IMR-90 (cell line): ENCODE results near the gene NAGPA. TPM values are rescaled to one million over a fixed set of nuclear protein-coding genes. Genes with fewer than 3 reads are reported as not detected.

ENCODE experiments used
- ATAC-seq: fragments of 200-7000 bp; cut with Tn5 transposase; 2 replicates; pipeline ENCODE4 v1.9.1; 2020; ENCODE audit warnings: low read depth, mild to moderate bottlenecking, moderate library complexity
- BruUV-seq: library from RNA; stranded (reverse); fragments of 400-500 nt; replicated peaks from 2 replicates; lab custom pipeline; 2021; lab: Mats Ljungman, UMichigan
- CTCF ChIA-PET: fragments of 300-600 bp; formaldehyde crosslinking; extraction: SDS; loops from one replicate; lab custom pipeline; 2021; ENCODE audit warnings: antibody characterized with exemption; lab: Yijun Ruan, JAX
- POLR2A ChIA-PET: fragments of 300-600 bp; sonication (Branson Sonifier 250); formaldehyde crosslinking; loops from one replicate; lab custom pipeline; 2022; ENCODE audit warnings: antibody characterized with exemption; ENCODE audit not compliant: unreplicated experiment; lab: Charles Lee
- DNase-seq: peaks from one replicate; pipeline ENCODE4 v3.0.0; 2013
- H2AFZ ChIP-seq: replicated peaks from 2 replicates; pipeline ENCODE3; 2013; ENCODE audit warnings: low read length, mild to moderate bottlenecking; ENCODE audit not compliant: poor library complexity
- H2AK5ac ChIP-seq: 2 replicates; pipeline ENCODE4 v1.6.1; 2013; ENCODE audit warnings: low read depth, low read length, inconsistent platforms
- H2AK9ac ChIP-seq: replicated peaks from 2 replicates; pipeline ENCODE3; 2013; ENCODE audit warnings: mild to moderate bottlenecking, low read depth, low read length, moderate library complexity; ENCODE audit not compliant: poor library complexity
- H2BK120ac ChIP-seq: 2 replicates; pipeline ENCODE4 v1.6.1; 2013; ENCODE audit warnings: low read depth, low read length, inconsistent platforms
- H2BK15ac ChIP-seq: 3 replicates; pipeline ENCODE4 v1.6.1; 2013; ENCODE audit warnings: low read depth, low read length, inconsistent platforms
- H2BK20ac ChIP-seq: 2 replicates; pipeline ENCODE4 v1.6.1; 2013; ENCODE audit warnings: low read depth, mild to moderate bottlenecking, inconsistent platforms, low read length, moderate library complexity
- H2BK5ac ChIP-seq: 2 replicates; pipeline ENCODE4 v1.6.1; 2013; ENCODE audit warnings: mild to moderate bottlenecking, low read depth, low read length, inconsistent platforms; ENCODE audit not compliant: poor library complexity, severe bottlenecking
- H3K14ac ChIP-seq: replicated peaks from 2 replicates; pipeline ENCODE4 v1.6.1; 2013; ENCODE audit warnings: low read depth, low read length, inconsistent platforms
- H3K18ac ChIP-seq: 2 replicates; pipeline ENCODE4 v1.6.1; 2013; ENCODE audit warnings: low read depth, low read length, control low read depth
- H3K23ac ChIP-seq: 2 replicates; pipeline ENCODE4 v1.6.1; 2013; ENCODE audit warnings: low read depth, low read length, inconsistent platforms
- H3K27ac ChIP-seq: 2 replicates; pipeline ENCODE4 v1.5.1; 2013; ENCODE audit warnings: mild to moderate bottlenecking, control low read depth, low read length; ENCODE audit not compliant: insufficient read depth
- H3K27me3 ChIP-seq: 2 replicates; pipeline ENCODE4 v1.6.1; 2013; ENCODE audit warnings: low read length; ENCODE audit not compliant: control insufficient read depth, insufficient read depth
- H3K36me3 ChIP-seq: 2 replicates; pipeline ENCODE4 v1.6.1; 2013; ENCODE audit warnings: low read length, mixed read lengths; ENCODE audit not compliant: control insufficient read depth, insufficient read depth
- H3K4ac ChIP-seq: 2 replicates; pipeline ENCODE4 v1.6.1; 2013; ENCODE audit warnings: low read depth, low read length, inconsistent platforms
- H3K4me1 ChIP-seq: 2 replicates; pipeline ENCODE4 v1.6.1; 2013; ENCODE audit warnings: low read length, mixed read lengths; ENCODE audit not compliant: control insufficient read depth, insufficient read depth
- H3K4me2 ChIP-seq: 2 replicates; pipeline ENCODE4 v1.6.1; 2013; ENCODE audit warnings: low read depth, mild to moderate bottlenecking, control low read depth, low read length, moderate library complexity
- H3K4me3 ChIP-seq: 2 replicates; pipeline ENCODE4 v1.5.1; 2013; ENCODE audit warnings: low read depth, mild to moderate bottlenecking, control low read depth, low read length, moderate library complexity; ENCODE audit not compliant: insufficient read depth
- H3K56ac ChIP-seq: 2 replicates; pipeline ENCODE4 v1.6.1; 2013; ENCODE audit warnings: low read length, inconsistent platforms; ENCODE audit not compliant: insufficient read depth; ENCODE audit errors: extremely low read depth
- H3K79me1 ChIP-seq, 2 experiments: 2 replicates each; pipeline ENCODE4 v1.6.1; 2013; ENCODE audit warnings: low read length in 2 of 2, inconsistent platforms in 1 of 2, low read depth in 1 of 2
- H3K9ac ChIP-seq: 2 replicates; pipeline ENCODE4 v1.6.1; 2013; ENCODE audit warnings: low read depth, low read length, control low read depth
- H3K9me1 ChIP-seq: 2 replicates; pipeline ENCODE4 v1.6.1; 2013; ENCODE audit warnings: low read length, inconsistent platforms; ENCODE audit not compliant: insufficient read depth
- H3K9me3 ChIP-seq: 2 replicates; pipeline ENCODE4 v1.6.1; 2013; ENCODE audit warnings: low read length; ENCODE audit not compliant: control insufficient read depth, insufficient read depth
- H4K20me1 ChIP-seq: 2 replicates; pipeline ENCODE4 v1.6.1; 2013; ENCODE audit warnings: low read length, inconsistent platforms; ENCODE audit not compliant: insufficient read depth
- H4K5ac ChIP-seq: 2 replicates; pipeline ENCODE4 v1.6.1; 2013; ENCODE audit warnings: mild to moderate bottlenecking, low read depth, low read length, control low read depth
- H4K8ac ChIP-seq, 2 experiments: 2 replicates each; pipeline ENCODE4 v1.6.1; 2013; ENCODE audit warnings: low read depth in 2 of 2, low read length in 2 of 2, control low read depth in 1 of 2, inconsistent platforms in 1 of 2
- H4K91ac ChIP-seq: 2 replicates; pipeline ENCODE4 v1.6.1; 2013; ENCODE audit warnings: low read depth, low read length, inconsistent platforms; ENCODE audit not compliant: insufficient read depth
- BHLHE40 ChIP-seq: fragments of 150-350 bp; IDR thresholded peaks from 2 replicates; pipeline ENCODE4 v1.6.1; 2016; ENCODE audit warnings: mild to moderate bottlenecking, low read depth, low read length
- CHD1 ChIP-seq: IDR thresholded peaks from 2 replicates; pipeline ENCODE4 v1.6.1; 2012; ENCODE audit warnings: low read depth, low read length, improper control_type of control experiment
- ELK1 ChIP-seq: fragments of 150-350 bp; IDR thresholded peaks from 2 replicates; pipeline ENCODE4 v1.6.1; 2016; ENCODE audit warnings: low read depth, mild to moderate bottlenecking, low read length, moderate library complexity, borderline replicate concordance
- FOS ChIP-seq: fragments of 150-350 bp; IDR thresholded peaks from 2 replicates; pipeline ENCODE4 v1.6.1; 2016; ENCODE audit warnings: low read depth, low read length
- MAFK ChIP-seq: IDR thresholded peaks from 2 replicates; pipeline ENCODE4 v1.6.1; 2012; ENCODE audit warnings: low read depth, low read length, improper control_type of control experiment
- MXI1 ChIP-seq: IDR thresholded peaks from 2 replicates; pipeline ENCODE4 v1.6.1; 2012; ENCODE audit warnings: low read depth, mild to moderate bottlenecking, low read length, moderate library complexity, borderline replicate concordance
- NFE2L2 ChIP-seq: fragments of 150-350 bp; IDR thresholded peaks from 2 replicates; pipeline ENCODE4 v1.6.1; 2016; ENCODE audit warnings: low read depth, mild to moderate bottlenecking, low read length
- POLR2A ChIP-seq: IDR thresholded peaks from 2 replicates; pipeline ENCODE4 v1.6.1; 2012; ENCODE audit warnings: mild to moderate bottlenecking, low read depth, low read length
- RAD21 ChIP-seq: IDR thresholded peaks from 2 replicates; pipeline ENCODE4 v1.6.1; 2012; ENCODE audit warnings: low read length, improper control_type of control experiment
- RCOR1 ChIP-seq: IDR thresholded peaks from 2 replicates; pipeline ENCODE4 v1.6.1; 2012; ENCODE audit warnings: mild to moderate bottlenecking, low read length, improper control_type of control experiment; ENCODE audit not compliant: insufficient replicate concordance
- RFX5 ChIP-seq: IDR thresholded peaks from 2 replicates; pipeline ENCODE4 v1.8.0; 2012; ENCODE audit warnings: low read depth, mild to moderate bottlenecking, low read length, moderate library complexity
- WGBS, 2 experiments: methylation state at CpG; one replicate each; pipeline versions ENCODE4 v1.1.5 to v1.1.7; 2013; ENCODE audit warnings: missing lambda C conversion rate in 2 of 2; ENCODE audit not compliant: insufficient read length in 1 of 2; ENCODE audit errors: extremely low coverage in 2 of 2; 5-methylcytosine and 5-hydroxymethylcytosine counted together
- dilution Hi-C: fragments of 300-500 bp; cut with HindIII; formaldehyde crosslinking; loops from one replicate; pipeline ENCODE4 v1.14.3; 2018; ENCODE audit warnings: low sequenced_read_pairs; ENCODE audit not compliant: unreplicated experiment
- in situ Hi-C: fragments of 300-500 bp; cut with MboI; formaldehyde crosslinking; loops from 3 replicates; pipeline ENCODE4 v1.14.3; 2019; ENCODE audit warnings: low sequenced_read_pairs, inconsistent platforms, mixed read lengths
- intact Hi-C: fragments of 100-400 bp; cut with micrococcal nuclease; formaldehyde crosslinking; loops from 2 replicates; pipeline ENCODE4 v1.10.0; 2022
- polyA plus RNA-seq, 3 experiments: library from polyadenylated mRNA; depleted of rRNA; stranded (reverse); fragments of >200 nt; gene quantifications; 2 replicates each; pipeline ENCODE4 v1.2.3, GENCODE V29; 2012; ENCODE audit warnings: low replicate concordance in 1 of 3
- total RNA-seq: library from RNA; depleted of rRNA; stranded (reverse); fragments of >200 nt; gene quantifications from 2 replicates; pipeline ENCODE4 v1.2.3, GENCODE V29; 2012
- TF ChIP-seq, protein P1 (sequence below): conservative IDR thresholded peaks from 2 replicates; pipeline ENCODE4 v1.5.1; 2012; ENCODE audit warnings: mild to moderate bottlenecking, low read depth, low read length, improper control_type of control experiment

Gene NAGPA
- total and polyA plus RNA-seq, 2 of the 4 experiments (the other 2 are of a cell fraction), result 6.5 to 12.2 TPM

GRCh38 chr16:5066511-5066910 is 32.8 kb upstream of the NAGPA start:
- BruUV-seq, result no TSS peak

More at GRCh38 chr16:5066511-5066910, 32.8 kb upstream of the NAGPA start:
- Histone ChIP-seq H3K18ac (no peak overlapping the region), H2AK5ac (no peak overlapping the region), H3K4ac (no peak overlapping the region), H4K20me1 (no peaks in the 10 kb centered on the region), H4K5ac (no peak overlapping the region), H3K4me1 (peaks cover 6% of the 10 kb centered on the region; the same call in 1 of the 2 replicates), H3K9me1 (peaks cover 3% of the 10 kb centered on the region; the same call in 1 of the 2 replicates), H3K27ac (no peak overlapping the region), H3K9ac (no peak overlapping the region), H3K23ac (no peak overlapping the region), H2AK9ac (no peak overlapping the region), H3K14ac (no peak overlapping the region), H3K79me1 (no peaks in the 10 kb centered on the region), H2BK120ac (no peak overlapping the region), H3K4me2 (no peak overlapping the region), H3K9me3 (no peaks in the 10 kb centered on the region), H2BK5ac (no peak overlapping the region), H3K56ac (no peak overlapping the region), H3K27me3 (peaks cover 19% of the 10 kb centered on the region), H3K4me3 (no peak overlapping the region), H4K91ac (no peak overlapping the region), H3K36me3 (no peaks in the 10 kb centered on the region), H4K8ac (no peak overlapping the region), H2BK20ac (no peak overlapping the region), H2AFZ (no peak overlapping the region), H2BK15ac (no peak overlapping the region)
- no peak for TF ChIP-seq ELK1
- TF ChIP-seq NFE2L2, result no peak
- no peak for TF ChIP-seq MAFK
- no peak for TF ChIP-seq POLR2A
- no peak for TF ChIP-seq RAD21
- no peak for TF ChIP-seq RFX5
- TF ChIP-seq MXI1, result no peak
- no peak for TF ChIP-seq RCOR1
- no peak for TF ChIP-seq FOS
- no peak for TF ChIP-seq BHLHE40
- no peak for TF ChIP-seq CHD1
- TF ChIP-seq, protein P1, sequence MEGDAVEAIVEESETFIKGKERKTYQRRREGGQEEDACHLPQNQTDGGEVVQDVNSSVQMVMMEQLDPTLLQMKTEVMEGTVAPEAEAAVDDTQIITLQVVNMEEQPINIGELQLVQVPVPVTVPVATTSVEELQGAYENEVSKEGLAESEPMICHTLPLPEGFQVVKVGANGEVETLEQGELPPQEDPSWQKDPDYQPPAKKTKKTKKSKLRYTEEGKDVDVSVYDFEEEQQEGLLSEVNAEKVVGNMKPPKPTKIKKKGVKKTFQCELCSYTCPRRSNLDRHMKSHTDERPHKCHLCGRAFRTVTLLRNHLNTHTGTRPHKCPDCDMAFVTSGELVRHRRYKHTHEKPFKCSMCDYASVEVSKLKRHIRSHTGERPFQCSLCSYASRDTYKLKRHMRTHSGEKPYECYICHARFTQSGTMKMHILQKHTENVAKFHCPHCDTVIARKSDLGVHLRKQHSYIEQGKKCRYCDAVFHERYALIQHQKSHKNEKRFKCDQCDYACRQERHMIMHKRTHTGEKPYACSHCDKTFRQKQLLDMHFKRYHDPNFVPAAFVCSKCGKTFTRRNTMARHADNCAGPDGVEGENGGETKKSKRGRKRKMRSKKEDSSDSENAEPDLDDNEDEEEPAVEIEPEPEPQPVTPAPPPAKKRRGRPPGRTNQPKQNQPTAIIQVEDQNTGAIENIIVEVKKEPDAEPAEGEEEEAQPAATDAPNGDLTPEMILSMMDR, result no peak
- 60% methylated on average over 1 of the region's 6 CpGs; no CpG with 5 or more reads in 1 of the 2 experiments for WGBS, 2 experiments
- dilution Hi-C loops, result no loop called here
- no peak for DNase-seq
- in situ Hi-C loops, result no loop called here
- CTCF ChIA-PET, result interaction anchor here (1.3 kb wide), 1 partner anchor 18 kb away, joined by 4 read pairs; no protein-coding TSS in a partner anchor
- ATAC-seq, result no peak
- POLR2A ChIA-PET, result no interaction called here
- intact Hi-C loops, result no loop called here
